Measurements from ENCODE around the gene HLA-DOA. TPM values are rescaled to one million over a fixed set of nuclear protein-coding genes. Genes with fewer than 3 reads are reported as not detected.

HLA-DOA gene
- total and polyA plus RNA-seq, 10 of the 15 experiments (the other 5 are each of a cell fraction or from before 2014, with no cell fraction given), result 8.8 to 108 (median 58.3) TPM

- no peak for TF ChIP-seq KLF5 (IDR thresholded peaks at IDR 0.05; ENCODE audit: partially characterized antibody)
- TF ChIP-seq CBX5 (IDR thresholded peaks at IDR 0.05; ENCODE audit: low read depth), result no peak
- TF ChIP-seq SIN3A (IDR thresholded peaks at IDR 0.05; ENCODE audit: low read depth, low read length), result no peak
- TF ChIP-seq TCF12 (IDR thresholded peaks at IDR 0.05; ENCODE audit: low read depth, low read length), result no peak
- TF ChIP-seq CREM (IDR thresholded peaks at IDR 0.05; ENCODE audit: low read depth), result no peak; the same call in 1 of the 2 replicates
- no peak for TF ChIP-seq NFIC (IDR thresholded peaks at IDR 0.05; ENCODE audit: low read depth, low read length)
- TF ChIP-seq PAX8 (IDR thresholded peaks at IDR 0.05), result no peak
- TF ChIP-seq SMAD1 (IDR thresholded peaks at IDR 0.05; ENCODE audit: low read depth, partially characterized antibody), result peak; percentile 25
- TF ChIP-seq IRF3 (IDR thresholded peaks at IDR 0.05), result no peak
- 0 out of 2 replicates have a peak, but pooled peaks have one; percentile 31 for TF ChIP-seq ESRRA (IDR thresholded peaks at IDR 0.05; ENCODE audit: low read length)
- no peak for TF ChIP-seq CHD4 (IDR thresholded peaks at IDR 0.05)
- peak; percentile 76; the same call in 1 of the 2 replicates for TF ChIP-seq WRNIP1 (IDR thresholded peaks at IDR 0.05; ENCODE audit: borderline replicate concordance, low read depth, low read length)
- no peak; the same call in 1 of the 2 replicates for TF ChIP-seq NBN (IDR thresholded peaks at IDR 0.05)
- TF ChIP-seq ZZZ3 (IDR thresholded peaks at IDR 0.05; ENCODE audit: control insufficient read depth, insufficient read length, low read depth), result no peak
- peak; percentile 9 to 19 (median 18); a peak in 4 of 6 replicates for TF ChIP-seq CTCF (IDR thresholded peaks at IDR 0.05 in 2 of 3, conservative IDR thresholded peaks at IDR 0.05 in 1 of 3; ENCODE audit: control insufficient read depth in 2 of 3, extremely low read depth in 1 of 3, insufficient read depth in 1 of 3, low read depth in 3 of 3, low read length in 3 of 3)
- TF ChIP-seq RUNX3 (IDR thresholded peaks at IDR 0.05; ENCODE audit: low read length), result no peak
- TF ChIP-seq BCLAF1 (IDR thresholded peaks at IDR 0.05), result no peak
- no peak for TF ChIP-seq MTA3 (IDR thresholded peaks at IDR 0.05; ENCODE audit: borderline replicate concordance, low read length)
- TF ChIP-seq YY1 (IDR thresholded peaks at IDR 0.05; ENCODE audit: low read depth, low read length), result peak; percentile 96
- TF ChIP-seq POU2F2 (IDR thresholded peaks at IDR 0.05; ENCODE audit: borderline replicate concordance, low read depth, low read length), result peak; percentile 26; the same call in 1 of the 3 replicates
- no peak for TF ChIP-seq SIX5 (IDR thresholded peaks at IDR 0.05; ENCODE audit: low read depth, low read length, severe bottlenecking)
- TF ChIP-seq NFYB (IDR thresholded peaks at IDR 0.05; ENCODE audit: insufficient read depth, low read depth, low read length), result no peak
- TF ChIP-seq KDM1A (IDR thresholded peaks at IDR 0.05; ENCODE audit: borderline replicate concordance), result no peak
- TF ChIP-seq RAD21 (IDR thresholded peaks at IDR 0.05; ENCODE audit: insufficient read depth, low read depth, low read length), result no peak
- TF ChIP-seq MEF2A (IDR thresholded peaks at IDR 0.05; ENCODE audit: insufficient read depth, low read depth, low read length), result no peak
- TF ChIP-seq TCF3 (IDR thresholded peaks at IDR 0.05; ENCODE audit: borderline replicate concordance, insufficient read depth, low read depth, low read length), result no peak
- no peak for TF ChIP-seq ZNF622 (IDR thresholded peaks at IDR 0.05)
These were observed 39.5 kb downstream of the HLA-DOA start (continued) for GRCh38 chr6:32969685-32970412.
